Cardiac muscle cell (in vitro differentiated cells and primary cell): Measurements from ENCODE around the gene PROX2. TPM values are rescaled to one million over a fixed set of nuclear protein-coding genes. Genes with fewer than 3 reads are reported as not detected.

Experiments used
- DNase-seq, 2 donors: peaks; one replicate each; pipeline versions ENCODE4 v3.0.0 to v3.0.0-alpha.2; 2010 to 2017; ENCODE audit warnings: low read depth in 1 of 2, low spot score in 1 of 2
- H3K27ac ChIP-seq: fragments of 200-600 bp; sonication (generic); 2 replicates; pipeline ENCODE4 v1.5.1; 2016
- H3K27me3 ChIP-seq: fragments of 200-600 bp; sonication (generic); 2 replicates; pipeline ENCODE4 v1.6.0; 2016; ENCODE audit warnings: control low read depth
- H3K36me3 ChIP-seq: fragments of 200-600 bp; sonication (generic); 2 replicates; pipeline ENCODE4 v1.5.1; 2016; ENCODE audit warnings: control low read depth
- H3K4me1 ChIP-seq: fragments of 200-600 bp; sonication (generic); 2 replicates; pipeline ENCODE4 v1.8.1; 2017; ENCODE audit warnings: low read depth, mild to moderate bottlenecking, mixed run types
- H3K4me3 ChIP-seq: fragments of 200-600 bp; sonication (generic); 2 replicates; pipeline ENCODE4 v1.5.1; 2016; ENCODE audit warnings: mild to moderate bottlenecking
- H3K9me3 ChIP-seq: fragments of 200-600 bp; sonication (generic); 2 replicates; pipeline ENCODE4 v1.5.1; 2017; ENCODE audit warnings: low read depth, mild to moderate bottlenecking, control low read depth
- polyA plus RNA-seq: library from polyadenylated mRNA; unstranded; fragments of >200 nt; fragmentation: Nextera tagmentation; extraction: Ambion mirVana; gene quantifications from 2 replicates; pipeline ENCODE4 v1.2.1, GENCODE V29; 2016
- total RNA-seq: library from RNA; depleted of rRNA; stranded (reverse); fragments of >200 nt; gene quantifications from 2 replicates; pipeline ENCODE4 v1.2.3, GENCODE V29; 2016
- TF ChIP-seq, protein P1 (sequence below): IDR thresholded peaks from 2 replicates; pipeline ENCODE4 v1.5.1; 2012; ENCODE audit warnings: low read depth, mild to moderate bottlenecking, low read length

PROX2 gene
- total and polyA plus RNA-seq, 2 experiments from 2014 or later = 0.75 TPM; not detected in 1

DNA sequence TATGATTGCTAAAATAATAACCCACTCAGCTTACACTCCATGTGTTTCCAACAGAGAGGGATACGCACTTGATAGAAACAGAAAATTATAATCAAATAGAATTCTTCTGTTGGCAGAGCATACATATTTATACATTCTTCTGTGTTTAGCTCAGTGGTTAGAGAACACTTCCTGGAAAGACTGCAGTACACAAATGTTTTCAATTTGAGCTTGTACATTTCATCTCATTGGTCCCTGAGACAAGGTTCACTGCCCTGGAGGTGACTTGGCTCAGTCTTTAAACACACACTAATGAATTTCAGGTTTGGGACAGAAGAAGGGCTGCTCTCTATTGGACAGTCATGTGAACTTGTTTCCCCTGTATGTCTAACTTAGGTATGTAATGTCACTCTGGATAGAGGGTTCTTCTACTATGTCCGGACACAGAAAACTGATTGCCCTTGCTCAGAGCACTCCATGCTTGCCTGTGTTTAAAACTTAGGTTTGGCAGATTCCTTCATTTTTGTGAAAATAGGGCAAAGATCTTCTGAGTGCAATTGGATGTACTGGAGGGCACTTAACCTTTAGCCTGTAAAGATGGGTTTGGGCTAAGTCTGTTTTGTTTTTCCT lies 22.9 kb downstream of the PROX2 start:
- Histone ChIP-seq H3K27me3 (no peaks in the 10 kb centered on the region), H3K27ac (no peak overlapping the region), H3K4me1 (peaks cover 4% of the 10 kb centered on the region), H3K9me3 (no peaks in the 10 kb centered on the region), H3K36me3 (no peaks in the 10 kb centered on the region), H3K4me3 (no peak overlapping the region)
- DNase-seq = peak in 1 of 2 donors; percentile 54
- TF ChIP-seq, protein P1, sequence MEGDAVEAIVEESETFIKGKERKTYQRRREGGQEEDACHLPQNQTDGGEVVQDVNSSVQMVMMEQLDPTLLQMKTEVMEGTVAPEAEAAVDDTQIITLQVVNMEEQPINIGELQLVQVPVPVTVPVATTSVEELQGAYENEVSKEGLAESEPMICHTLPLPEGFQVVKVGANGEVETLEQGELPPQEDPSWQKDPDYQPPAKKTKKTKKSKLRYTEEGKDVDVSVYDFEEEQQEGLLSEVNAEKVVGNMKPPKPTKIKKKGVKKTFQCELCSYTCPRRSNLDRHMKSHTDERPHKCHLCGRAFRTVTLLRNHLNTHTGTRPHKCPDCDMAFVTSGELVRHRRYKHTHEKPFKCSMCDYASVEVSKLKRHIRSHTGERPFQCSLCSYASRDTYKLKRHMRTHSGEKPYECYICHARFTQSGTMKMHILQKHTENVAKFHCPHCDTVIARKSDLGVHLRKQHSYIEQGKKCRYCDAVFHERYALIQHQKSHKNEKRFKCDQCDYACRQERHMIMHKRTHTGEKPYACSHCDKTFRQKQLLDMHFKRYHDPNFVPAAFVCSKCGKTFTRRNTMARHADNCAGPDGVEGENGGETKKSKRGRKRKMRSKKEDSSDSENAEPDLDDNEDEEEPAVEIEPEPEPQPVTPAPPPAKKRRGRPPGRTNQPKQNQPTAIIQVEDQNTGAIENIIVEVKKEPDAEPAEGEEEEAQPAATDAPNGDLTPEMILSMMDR = no peak

DNA sequence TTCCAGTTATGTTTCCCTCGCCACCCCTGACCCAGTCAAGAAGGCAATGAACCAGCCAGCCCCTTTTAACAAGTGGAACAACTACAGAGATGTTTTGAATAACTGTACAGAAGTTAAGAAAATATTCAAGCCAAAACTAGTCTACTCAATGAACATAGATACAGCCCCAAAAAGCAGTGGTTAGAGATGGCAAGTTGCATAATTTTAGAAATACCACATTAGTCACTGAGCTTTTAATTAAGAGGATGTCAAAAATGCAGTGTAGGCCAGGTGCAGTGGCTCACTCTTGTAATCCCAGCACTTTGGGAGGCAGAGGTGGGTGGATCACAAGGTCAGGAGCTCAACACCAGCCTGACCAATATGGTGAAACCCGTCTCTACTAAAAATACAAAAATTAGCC lies 27.2 kb downstream of the PROX2 start:
- Histone ChIP-seq H3K4me1 (no peaks in the 10 kb centered on the region), H3K36me3 (no peaks in the 10 kb centered on the region), H3K9me3 (no peaks in the 10 kb centered on the region), H3K27ac (no peak overlapping the region), H3K4me3 (no peak overlapping the region), H3K27me3 (no peaks in the 10 kb centered on the region)
- DNase-seq = no peak
- TF ChIP-seq, protein P1 = no peak

DNA sequence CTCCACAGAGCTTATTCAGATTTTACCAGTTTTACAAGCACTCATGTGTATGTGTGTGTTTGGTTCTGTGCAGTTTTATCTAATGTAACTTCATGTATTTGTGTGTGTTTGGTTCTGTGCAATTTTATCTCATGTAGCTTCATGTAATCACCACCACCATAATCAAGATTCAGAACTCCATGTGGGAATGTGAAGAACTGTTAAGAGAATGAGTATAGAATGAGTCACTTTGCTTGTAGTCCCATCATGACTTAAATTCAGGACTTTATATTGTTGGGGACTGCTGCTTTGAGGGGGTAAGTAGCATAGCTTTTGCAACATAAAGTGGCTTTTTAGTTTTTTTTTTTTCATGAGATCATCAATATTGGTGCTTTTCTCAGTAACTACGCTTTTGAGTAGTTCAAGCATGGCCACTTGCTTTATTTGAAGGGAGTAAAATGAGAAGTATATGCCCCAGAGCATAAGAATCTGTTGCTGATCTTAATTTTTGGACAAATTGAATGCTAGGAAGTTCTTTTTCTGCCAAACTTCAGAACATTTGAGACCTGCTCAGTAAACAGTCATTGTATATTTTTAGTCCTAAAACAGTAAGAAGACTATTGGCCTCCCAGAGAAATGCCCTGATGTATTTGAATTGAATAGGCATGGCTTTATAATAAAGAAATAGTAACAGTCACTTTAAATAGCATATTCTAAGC lies 28.8 kb downstream of the PROX2 start:
- H3K27me3 ChIP-seq = no peaks in the 10 kb centered on the region
- H3K27ac ChIP-seq = no peak overlapping the region
- H3K4me3 ChIP-seq = no peak overlapping the region
- no peaks in the 10 kb centered on the region for H3K4me1 ChIP-seq
- H3K36me3 ChIP-seq = no peaks in the 10 kb centered on the region
- H3K9me3 ChIP-seq = no peaks in the 10 kb centered on the region
- TF ChIP-seq, protein P1 = no peak
- peak in 1 of 2 donors; percentile 30 for DNase-seq

DNA sequence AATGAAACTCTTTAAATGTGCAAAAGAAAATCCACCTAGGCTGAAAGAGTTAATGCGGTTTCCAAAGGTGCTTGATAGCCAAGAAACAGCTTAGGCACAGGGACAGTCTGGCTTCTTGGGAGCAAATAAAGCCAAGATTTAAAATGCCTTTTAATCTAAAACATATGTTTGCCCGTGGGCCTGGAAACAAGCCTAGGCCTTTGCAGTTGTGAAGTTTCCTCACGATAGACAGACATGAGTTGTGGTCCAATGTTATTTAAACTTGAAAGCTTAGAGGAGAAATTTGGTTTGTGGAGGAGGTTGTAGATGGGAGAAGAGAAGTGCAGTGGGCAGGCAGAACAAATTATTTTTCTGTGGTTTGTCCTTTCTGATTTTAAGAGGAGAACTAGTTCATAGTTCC lies 29.8 kb downstream of the PROX2 start:
- no peaks in the 10 kb centered on the region for H3K36me3 ChIP-seq
- H3K4me3 ChIP-seq = no peak overlapping the region
- H3K27ac ChIP-seq = no peak overlapping the region
- no peaks in the 10 kb centered on the region for H3K9me3 ChIP-seq
- peak in 1 of 2 donors; percentile 56 for DNase-seq
- H3K4me1 ChIP-seq = no peaks in the 10 kb centered on the region
- no peaks in the 10 kb centered on the region for H3K27me3 ChIP-seq
- TF ChIP-seq, protein P1 = no peak

DNA sequence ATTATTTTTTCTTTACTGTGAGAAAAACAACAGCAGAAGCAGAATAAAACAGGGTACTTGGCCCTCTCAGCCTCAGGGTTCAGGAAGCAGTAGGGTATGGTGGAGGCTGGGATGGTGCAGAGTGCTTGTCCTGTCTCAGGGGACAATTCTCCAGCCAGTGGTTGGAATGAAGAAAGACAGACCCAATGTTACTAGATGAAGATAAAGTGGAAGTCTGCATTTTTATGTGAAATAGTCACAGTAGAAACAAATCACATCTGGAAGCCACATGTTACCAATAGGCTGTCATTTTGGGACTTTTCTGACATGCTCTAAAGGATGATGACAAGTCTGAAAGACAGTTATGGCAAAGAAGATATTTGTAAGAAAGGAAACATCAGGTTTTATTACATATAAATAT lies 32.3 kb downstream of the PROX2 start:
- no peaks in the 10 kb centered on the region for H3K36me3 ChIP-seq
- no peaks in the 10 kb centered on the region for H3K27me3 ChIP-seq
- no peak overlapping the region for H3K4me3 ChIP-seq
- H3K27ac ChIP-seq = no peak overlapping the region
- peak in 1 of 2 donors; percentile 69 for DNase-seq
- no peaks in the 10 kb centered on the region for H3K4me1 ChIP-seq
- TF ChIP-seq, protein P1 = no peak
- no peaks in the 10 kb centered on the region for H3K9me3 ChIP-seq
